Measurements from ENCODE around the gene DENND4A.

DNA sequence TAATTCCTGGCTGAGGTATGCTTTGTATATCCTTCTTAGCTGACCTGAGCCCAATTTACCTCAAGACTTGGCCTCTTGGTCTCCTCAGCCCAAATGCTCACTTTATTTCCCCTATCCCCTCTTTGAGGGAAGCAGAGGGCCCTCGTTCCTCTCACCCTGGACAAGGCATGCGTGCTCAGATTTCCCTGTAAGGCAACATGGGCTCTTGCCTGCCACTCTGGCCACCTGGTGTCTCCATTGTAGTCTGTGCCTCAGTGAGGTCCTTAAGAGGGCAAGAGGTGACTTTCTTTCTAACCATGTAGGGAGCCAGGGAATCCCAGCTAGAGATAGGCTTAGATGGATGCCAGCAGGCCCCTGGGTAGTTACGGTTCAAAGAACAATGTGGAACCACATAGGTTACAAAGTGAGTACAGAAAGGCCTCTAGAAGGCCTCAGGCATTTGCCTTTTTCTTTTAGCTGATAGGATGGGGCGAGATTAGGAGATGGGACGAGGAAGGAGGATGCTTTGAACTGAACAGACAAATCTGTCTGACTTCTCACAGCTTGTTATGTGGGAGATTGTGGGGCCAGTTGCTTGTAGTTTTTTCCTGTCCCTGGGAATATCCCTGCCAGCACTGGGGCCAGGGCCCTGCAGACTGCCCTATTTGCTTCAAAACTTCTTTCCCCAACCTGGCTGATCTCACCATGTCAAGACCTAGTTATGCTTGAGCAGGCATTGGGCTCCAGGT lies 180.0 kb downstream of the DENND4A start:
- TF ChIP-seq GATA3 (IDR thresholded peaks at IDR 0.05; ENCODE audit: low read depth, low read length) (no peak), GATA2 (IDR thresholded peaks at IDR 0.05; ENCODE audit: low read depth, low read length) (no peak)
